H9 (cell line): ENCODE results near the gene CTRB2. TPM values are rescaled to one million over a fixed set of nuclear protein-coding genes. Genes with fewer than 3 reads are reported as not detected.
A peak's percentile ranks its signal among the peaks of the same experiment; 100 is the strongest.

Experiments
- DNase-seq: peaks from one replicate; pipeline ENCODE4 v3.0.0-alpha.2; 2017
- H2AFZ ChIP-seq: one replicate; pipeline ENCODE4 v1.6.1; 2013; ENCODE audit warnings: mild to moderate bottlenecking, low read length, control low read depth, moderate library complexity
- H2AK5ac ChIP-seq: 2 replicates; pipeline ENCODE4 v1.6.1; 2013; ENCODE audit warnings: low read length, control low read depth, mixed read lengths; ENCODE audit not compliant: insufficient read length
- H2BK120ac ChIP-seq: one replicate; pipeline ENCODE4 v1.6.1; 2013; ENCODE audit warnings: low read depth, mild to moderate bottlenecking, low read length, control low read depth, inconsistent platforms; ENCODE audit not compliant: poor library complexity, severe bottlenecking
- H2BK12ac ChIP-seq: 2 replicates; pipeline ENCODE4 v1.6.1; 2013; ENCODE audit warnings: low read length, control low read depth, mixed read lengths, low read depth; ENCODE audit not compliant: insufficient read length
- H2BK15ac ChIP-seq: 2 replicates; pipeline ENCODE4 v1.6.1; 2013; ENCODE audit warnings: low read depth, low read length, control low read depth
- H2BK20ac ChIP-seq: one replicate; pipeline ENCODE4 v1.6.1; 2013; ENCODE audit warnings: low read depth, mild to moderate bottlenecking, low read length, control low read depth, inconsistent platforms; ENCODE audit not compliant: poor library complexity, severe bottlenecking
- H2BK5ac ChIP-seq: 2 replicates; pipeline ENCODE4 v1.6.1; 2013; ENCODE audit warnings: low read length, control low read depth, mixed read lengths; ENCODE audit not compliant: insufficient read length
- H3K14ac ChIP-seq: 2 replicates; pipeline ENCODE4 v1.6.1; 2013; ENCODE audit warnings: low read length, control low read depth; ENCODE audit not compliant: insufficient read depth
- H3K18ac ChIP-seq: 2 replicates; pipeline ENCODE4 v1.6.1; 2013; ENCODE audit warnings: low read depth, mild to moderate bottlenecking, mixed read lengths, low read length, control low read depth; ENCODE audit not compliant: insufficient read length
- H3K23ac ChIP-seq: 2 replicates; pipeline ENCODE4 v1.6.1; 2013; ENCODE audit warnings: low read length, control low read depth, mixed read lengths, low read depth; ENCODE audit not compliant: insufficient read length
- H3K23me2 ChIP-seq: 2 replicates; pipeline ENCODE4 v1.6.1; 2013; ENCODE audit warnings: low read depth, mild to moderate bottlenecking, mixed read lengths, low read length, control low read depth; ENCODE audit not compliant: insufficient read length, poor library complexity, severe bottlenecking
- H3K27ac ChIP-seq: 2 replicates; pipeline ENCODE4 v1.5.1; 2013; ENCODE audit warnings: low read length, control low read depth, mixed read lengths, low read depth; ENCODE audit not compliant: insufficient read length
- H3K27me3 ChIP-seq: 2 replicates; pipeline ENCODE4 v1.6.1; 2013; ENCODE audit warnings: low read length, control low read depth, inconsistent platforms; ENCODE audit not compliant: insufficient read depth
- H3K4ac ChIP-seq: 2 replicates; pipeline ENCODE4 v1.6.1; 2013; ENCODE audit warnings: low read depth, mild to moderate bottlenecking, control low read depth, inconsistent platforms, low read length, moderate library complexity
- H3K4me1 ChIP-seq: 2 replicates; pipeline ENCODE4 v1.6.1; 2013; ENCODE audit warnings: low read length, control low read depth, inconsistent platforms; ENCODE audit not compliant: insufficient read depth
- H3K4me2 ChIP-seq: 2 replicates; pipeline ENCODE4 v1.6.1; 2013; ENCODE audit warnings: low read length, control low read depth, mixed read lengths; ENCODE audit not compliant: insufficient read length, insufficient read depth
- H3K56ac ChIP-seq: 2 replicates; pipeline ENCODE4 v1.6.1; 2013; ENCODE audit warnings: low read depth, mild to moderate bottlenecking, mixed read lengths, low read length, control low read depth; ENCODE audit not compliant: insufficient read length
- H3K79me1 ChIP-seq: 2 replicates; pipeline ENCODE4 v1.6.1; 2013; ENCODE audit warnings: low read depth, mild to moderate bottlenecking, moderate library complexity, low read length, control low read depth, inconsistent platforms; ENCODE audit not compliant: insufficient read depth, poor library complexity, severe bottlenecking
- H3K79me2 ChIP-seq: 2 replicates; pipeline ENCODE4 v1.6.1; 2013; ENCODE audit warnings: low read length, control low read depth, inconsistent platforms; ENCODE audit not compliant: insufficient read depth
- H3K9ac ChIP-seq: 2 replicates; pipeline ENCODE4 v1.6.1; 2013; ENCODE audit warnings: low read length, control low read depth, mixed read lengths; ENCODE audit not compliant: insufficient read length; ENCODE audit errors: extremely low read depth
- H3K9me3 ChIP-seq: one replicate; pipeline ENCODE4 v1.6.1; 2013; ENCODE audit warnings: low read depth, low read length, inconsistent platforms; ENCODE audit not compliant: control insufficient read depth
- H3T11ph ChIP-seq: one replicate; pipeline ENCODE4 v1.6.1; 2013; ENCODE audit warnings: mild to moderate bottlenecking, low read length, control low read depth, inconsistent platforms
- H4K20me1 ChIP-seq: one replicate; pipeline ENCODE4 v1.6.1; 2013; ENCODE audit not compliant: control insufficient read depth, insufficient read length, insufficient read depth
- H4K5ac ChIP-seq: 2 replicates; pipeline ENCODE4 v1.6.1; 2013; ENCODE audit warnings: low read depth, mild to moderate bottlenecking, mixed read lengths, low read length, control low read depth; ENCODE audit not compliant: insufficient read length
- H4K8ac ChIP-seq: replicated peaks from 2 replicates; pipeline ENCODE4 v1.6.1; 2013; ENCODE audit warnings: low read length, control low read depth, mixed read lengths, low read depth; ENCODE audit not compliant: insufficient read length
- H4K91ac ChIP-seq: 2 replicates; pipeline ENCODE4 v1.6.1; 2013; ENCODE audit warnings: low read depth, mild to moderate bottlenecking, moderate library complexity, mixed read lengths, low read length, control low read depth; ENCODE audit not compliant: insufficient read length
- H3K27ac Mint-ChIP-seq, 3 experiments: 2 replicates in 2 of 3; 3 replicates in 1 of 3; pipeline ENCODE4 v1.8.0; 2020 to 2021; ENCODE audit warnings: mixed read lengths in 3 of 3, mild to moderate bottlenecking in 1 of 3, moderate library complexity in 1 of 3
- H3K27me3 Mint-ChIP-seq: 2 replicates; pipeline ENCODE4 v1.8.0; 2021; ENCODE audit warnings: low read depth, mild to moderate bottlenecking, moderate library complexity, mixed read lengths
- H3K36me3 Mint-ChIP-seq, 3 experiments: 2 replicates in 2 of 3; 3 replicates in 1 of 3; pipeline ENCODE4 v1.8.0; 2020 to 2021; ENCODE audit warnings: low read depth in 3 of 3, mixed read lengths in 3 of 3; ENCODE audit not compliant: insufficient read depth in 1 of 3
- H3K4me1 Mint-ChIP-seq, 2 experiments: 2 replicates each; pipeline ENCODE4 v1.8.0; 2020; ENCODE audit warnings: mixed read lengths in 2 of 2
- H3K4me3 Mint-ChIP-seq, 2 experiments: 2 replicates in 1 of 2; 3 replicates in 1 of 2; pipeline ENCODE4 v1.8.0; 2020 to 2021; ENCODE audit warnings: mild to moderate bottlenecking in 2 of 2, mixed read lengths in 2 of 2, moderate library complexity in 1 of 2
- H3K9me3 Mint-ChIP-seq, 2 experiments: 2 replicates in 1 of 2; 3 replicates in 1 of 2; pipeline ENCODE4 v1.8.0; 2020; ENCODE audit warnings: mild to moderate bottlenecking in 2 of 2, mixed read lengths in 2 of 2, moderate library complexity in 1 of 2
- CTCF ChIP-seq: fragments of 200-600 bp; sonication (generic); conservative IDR thresholded peaks from 3 replicates; pipeline ENCODE4 v1.8.0; 2021; ENCODE audit warnings: antibody characterized with exemption, mild to moderate bottlenecking
- WGBS: extraction: QIAGEN DNeasy Blood & Tissue Kit; methylation state at CpG from one replicate; pipeline ENCODE4 v1.1.7; 2013; ENCODE audit warnings: missing lambda C conversion rate, low lambda C conversion rate, mixed read lengths; ENCODE audit not compliant: insufficient read length; ENCODE audit errors: extremely low coverage; 5-methylcytosine and 5-hydroxymethylcytosine counted together
- total RNA-seq: library from RNA; stranded (reverse); gene quantifications from 2 replicates; pipeline ENCODE4 v1.2.1, GENCODE V29; 2021

Gene CTRB2
- total RNA-seq, 1 experiment from 2014 or later: not detected

- Mint-ChIP-seq H3K27ac (no peak overlapping the region), H3K9me3 (no peaks in the 10 kb centered on the region)
- H3K27ac ChIP-seq: no peak overlapping the region
These were observed 43.9 kb upstream of the CTRB2 start for GRCh38 chr16:75250809-75251279.

More at GRCh38 chr16:75250809-75251279, 43.9 kb upstream of the CTRB2 start:
- H3K56ac ChIP-seq: no peak overlapping the region
- Mint-ChIP-seq H3K36me3 (peaks cover 0 to 2% (median 2%) of the 10 kb centered on the region in 3 experiments; a peak in 1 of 7 replicates), H3K27me3 (no peaks in the 10 kb centered on the region), H3K4me1 (peaks cover 63 to 70% of the 10 kb centered on the region in 2 experiments), H3K4me3 (peak overlapping the region; percentile 77 to 90)
- H3K4me1 ChIP-seq: peaks cover 22% of the 10 kb centered on the region; the same call in 1 of the 2 replicates
- H4K8ac ChIP-seq: no peak overlapping the region
- H4K5ac ChIP-seq: no peak overlapping the region
- WGBS: no CpG with 5 or more reads among the region's 59 CpGs
- no peak overlapping the region for H2BK12ac ChIP-seq
- H3K4ac ChIP-seq: no peak overlapping the region
- no peak for DNase-seq
- no peak overlapping the region for H2BK120ac ChIP-seq
- H3K23ac ChIP-seq: no peak overlapping the region
- peaks cover 46% of the 10 kb centered on the region; the same call in 1 of the 2 replicates for H3K79me2 ChIP-seq
- no peak overlapping the region for H2AK5ac ChIP-seq
- H3K9ac ChIP-seq: peak overlapping the region; percentile 77
- no peak overlapping the region for H4K91ac ChIP-seq
- no peak overlapping the region for H3K18ac ChIP-seq
- TF ChIP-seq CTCF: no peak
- H3K27me3 ChIP-seq: no peaks in the 10 kb centered on the region
- H3K9me3 ChIP-seq: no peaks in the 10 kb centered on the region
- H3K23me2 ChIP-seq: peaks cover 15% of the 10 kb centered on the region
- peak overlapping the region; percentile 67 for H3K4me2 ChIP-seq
- H2BK15ac ChIP-seq: no peak overlapping the region
- H3T11ph ChIP-seq: no peak overlapping the region
- H2AFZ ChIP-seq: no peak overlapping the region
- peaks cover 6% of the 10 kb centered on the region for H3K79me1 ChIP-seq
- H2BK5ac ChIP-seq: no peak overlapping the region
- H2BK20ac ChIP-seq: no peak overlapping the region
- H4K20me1 ChIP-seq: no peaks in the 10 kb centered on the region
- H3K14ac ChIP-seq: peak overlapping the region; percentile 52
